GM18868 (cell line): ENCODE measurements around the gene MAP3K5.
"Not testable (repeated sequence)": the region's sequence is repeated elsewhere in the genome, so short reads cannot be mapped to it uniquely, and the experiment has no call there.

Experiments used
- ATAC-seq: cut with Tn5 transposase; IDR thresholded peaks from one replicate; pipeline ENCODE4 v1.9.1; 2021; ENCODE audit warnings: mild to moderate bottlenecking, moderate library complexity; ENCODE audit not compliant: unreplicated experiment

The MAP3K5 gene

GRCh38 chr6:136693090-136693489, 99.2 kb downstream of the MAP3K5 start:
- ATAC-seq: no peak

DNA sequence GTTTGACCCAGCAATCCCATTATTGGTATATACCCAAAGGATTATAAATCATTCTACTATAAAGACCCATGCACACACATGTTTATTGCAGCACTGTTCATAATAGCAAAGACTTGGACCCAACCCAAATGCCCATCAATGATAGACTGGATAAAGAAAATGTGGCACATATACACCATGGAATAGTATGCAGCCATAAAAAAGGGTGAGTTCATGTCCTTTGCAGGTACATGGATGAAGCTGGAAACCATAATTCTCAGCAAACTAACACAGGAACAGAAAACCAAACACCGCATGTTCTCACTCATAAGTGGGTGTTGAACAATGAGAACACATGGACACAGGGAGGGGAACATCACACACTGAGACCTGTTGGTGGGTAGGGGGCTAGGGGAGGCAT, 104.4 kb downstream of the MAP3K5 start:
- ATAC-seq: not testable (repeated sequence)

DNA sequence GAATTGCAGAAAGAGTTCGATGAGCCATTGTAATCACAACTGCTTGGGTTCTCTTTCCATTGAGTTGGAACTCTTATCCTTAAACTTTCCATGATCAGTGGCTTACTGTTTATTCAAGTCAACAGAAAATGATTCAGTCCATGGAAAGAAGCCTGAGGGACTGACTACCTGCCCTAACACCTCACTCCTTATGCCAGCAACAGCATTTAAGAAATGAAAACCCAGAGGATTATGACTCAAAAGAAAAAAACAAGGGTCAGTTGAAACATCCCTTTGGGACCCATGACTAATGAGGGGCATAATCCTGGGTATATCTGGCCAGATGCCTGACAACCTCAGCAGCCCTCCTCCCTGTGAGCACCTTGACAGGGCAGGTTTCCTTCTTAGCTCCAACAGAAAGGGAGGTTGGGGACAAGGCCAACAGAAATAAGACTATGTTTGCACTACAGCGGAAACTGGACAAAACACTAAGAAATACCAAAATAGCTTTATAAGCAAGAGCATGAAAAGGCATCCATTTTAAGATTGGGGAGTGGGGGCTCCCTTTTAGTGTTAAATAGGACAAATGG, 106.7 kb downstream of the MAP3K5 start:
- no peak for ATAC-seq

DNA sequence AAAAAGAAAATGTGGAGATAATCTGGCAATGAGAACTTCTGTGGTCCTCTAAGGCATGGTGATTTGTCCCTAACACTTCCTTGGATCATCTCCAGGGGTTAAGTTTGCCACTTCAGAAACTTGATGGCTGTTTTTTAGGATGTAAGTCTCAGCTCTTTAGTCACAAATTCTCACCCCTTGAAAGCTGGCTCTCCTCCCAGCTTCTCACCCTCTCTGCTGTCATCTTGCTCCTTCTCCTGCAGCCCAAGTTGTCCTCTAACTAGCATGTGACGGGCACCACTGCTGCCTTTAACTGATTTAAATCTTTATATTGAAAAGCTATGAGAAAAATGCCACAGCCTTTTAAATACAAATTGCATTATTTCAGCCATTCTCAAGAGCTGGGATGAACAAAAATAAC, 107.8 kb downstream of the MAP3K5 start:
- ATAC-seq: no peak

GRCh38 chr6:136683209-136683941, 108.9 kb downstream of the MAP3K5 start:
- ATAC-seq: no peak

GRCh38 chr6:136682292-136682691, 110.0 kb downstream of the MAP3K5 start:
- ATAC-seq: no peak

- no peak for ATAC-seq
Observed at GRCh38 chr6:136677822-136678221, 114.5 kb downstream of the MAP3K5 start.

- ATAC-seq: no peak
Observed at GRCh38 chr6:136677344-136677743, 114.9 kb downstream of the MAP3K5 start.

DNA sequence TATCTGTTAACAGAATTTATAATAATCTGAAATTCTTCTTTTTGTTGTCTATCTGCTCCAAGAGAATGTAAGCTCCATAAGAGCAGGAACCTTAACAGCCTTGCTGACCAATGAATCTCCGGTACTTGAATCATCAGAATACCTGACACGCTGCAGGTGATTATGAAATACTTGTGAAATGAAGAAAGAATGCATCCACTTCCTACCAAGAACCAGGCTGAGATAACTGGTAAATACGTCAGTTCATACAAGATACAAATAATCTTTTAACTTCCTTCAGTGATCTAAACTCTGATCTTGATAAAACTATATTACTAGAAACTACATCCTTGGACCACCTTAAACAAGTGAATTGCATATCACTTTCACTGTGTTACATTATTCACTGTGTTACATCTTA, 116.2 kb downstream of the MAP3K5 start:
- ATAC-seq: no peak

- no peak for ATAC-seq
Observed at GRCh38 chr6:136673571-136673970, 118.7 kb downstream of the MAP3K5 start.

DNA sequence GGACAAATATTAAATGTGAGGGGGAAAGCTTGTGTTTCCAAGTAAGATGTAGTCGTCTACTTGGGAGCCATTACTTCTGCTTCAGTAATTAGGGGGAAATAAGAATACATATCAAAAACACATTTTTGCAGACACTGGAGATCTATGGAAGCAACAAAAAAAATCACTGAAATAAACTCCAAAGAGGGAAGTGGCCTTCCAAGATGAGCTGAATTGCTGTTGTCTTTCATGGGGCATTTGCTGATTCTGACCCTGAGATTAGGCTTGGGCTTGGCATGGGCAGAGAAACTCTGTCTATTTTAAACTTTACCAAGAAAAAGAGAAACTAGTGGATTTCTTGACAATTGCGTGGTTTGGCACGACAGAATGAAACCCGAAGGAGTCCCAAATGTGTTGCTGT, 120.1 kb downstream of the MAP3K5 start:
- ATAC-seq: no peak

- no peak for ATAC-seq
Observed at GRCh38 chr6:136669299-136669699, 123.0 kb downstream of the MAP3K5 start.

DNA sequence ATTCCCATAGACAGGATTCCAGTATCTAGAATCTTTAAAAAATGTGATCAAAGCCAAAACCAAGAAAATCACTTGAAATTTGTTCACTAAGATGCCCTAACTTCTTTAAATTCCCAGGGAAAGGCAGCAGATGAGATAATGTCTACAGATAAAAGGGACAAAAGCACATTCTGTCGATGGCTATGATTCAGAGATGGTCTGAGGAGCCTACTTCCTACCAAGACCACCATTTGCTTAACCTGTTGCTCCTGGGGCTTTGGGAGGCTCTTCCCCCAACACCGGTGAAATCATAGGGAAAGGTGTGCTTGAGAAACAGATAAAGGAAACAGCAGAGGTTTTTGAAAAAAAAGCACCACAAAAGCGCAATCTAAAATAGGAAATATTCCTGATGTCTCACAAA, 123.7 kb downstream of the MAP3K5 start:
- ATAC-seq: no peak

DNA sequence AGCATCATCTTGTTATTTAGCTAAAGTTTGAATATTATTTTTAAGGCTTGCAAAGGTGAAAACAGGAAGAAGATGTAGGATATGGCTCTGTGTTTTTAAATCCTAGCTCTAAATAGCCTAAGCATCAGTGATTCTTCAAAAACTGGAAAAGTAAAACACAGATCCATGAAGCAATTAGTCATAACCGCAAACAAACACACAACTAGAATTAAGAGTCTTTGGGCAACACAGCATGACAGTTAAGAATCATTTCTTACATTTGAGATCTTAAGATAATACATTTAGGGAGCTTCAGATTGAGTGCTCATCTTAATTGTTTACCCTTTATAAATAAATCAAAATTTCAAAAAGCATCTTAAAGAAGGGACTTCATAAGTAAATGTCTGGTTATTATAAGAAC, 126.2 kb downstream of the MAP3K5 start:
- ATAC-seq: no peak

GRCh38 chr6:136662347-136663237, 129.7 kb downstream of the MAP3K5 start:
- ATAC-seq: no peak

DNA sequence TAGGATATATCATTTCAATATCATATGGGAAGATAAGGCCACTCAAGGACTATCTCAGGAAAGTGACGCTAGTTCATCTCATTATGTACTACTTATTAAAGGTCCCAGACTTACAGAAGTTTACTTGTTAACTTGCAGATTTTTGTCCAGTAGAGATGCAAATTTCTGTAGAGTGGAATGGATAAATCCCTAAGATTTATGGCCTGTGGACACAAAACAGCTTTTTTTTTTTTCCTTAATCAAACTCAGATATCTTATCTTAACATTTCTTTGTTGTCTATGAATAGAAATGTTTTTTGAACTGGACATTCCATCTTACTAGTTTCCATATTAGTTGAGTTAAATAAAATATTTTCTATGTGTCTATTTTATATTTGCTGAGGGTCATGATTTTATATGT, 131.6 kb downstream of the MAP3K5 start:
- ATAC-seq: no peak

GRCh38 chr6:136659991-136660499, 132.2 kb downstream of the MAP3K5 start:
- no peak for ATAC-seq

GRCh38 chr6:136658711-136659110, 133.6 kb downstream of the MAP3K5 start:
- no peak for ATAC-seq

DNA sequence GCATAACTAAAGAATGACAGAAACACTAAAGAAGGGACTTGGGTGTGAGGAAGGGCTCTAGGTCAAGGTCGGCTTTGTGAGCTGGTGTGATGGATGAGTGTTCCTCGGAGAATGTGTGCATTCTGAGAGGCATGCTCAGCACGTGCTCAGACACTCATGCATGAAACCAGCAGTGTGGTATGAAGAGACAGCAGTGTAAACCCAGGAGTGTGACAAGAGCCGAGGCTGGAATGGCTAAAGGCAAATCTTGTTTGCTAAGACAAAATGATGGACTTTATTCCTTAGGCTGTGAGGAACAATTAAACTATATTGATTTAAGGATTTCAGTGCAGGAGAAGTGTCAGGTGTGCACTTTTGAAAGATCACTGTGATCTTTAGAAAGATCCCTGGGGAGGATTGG, 134.6 kb downstream of the MAP3K5 start:
- ATAC-seq: no peak

DNA sequence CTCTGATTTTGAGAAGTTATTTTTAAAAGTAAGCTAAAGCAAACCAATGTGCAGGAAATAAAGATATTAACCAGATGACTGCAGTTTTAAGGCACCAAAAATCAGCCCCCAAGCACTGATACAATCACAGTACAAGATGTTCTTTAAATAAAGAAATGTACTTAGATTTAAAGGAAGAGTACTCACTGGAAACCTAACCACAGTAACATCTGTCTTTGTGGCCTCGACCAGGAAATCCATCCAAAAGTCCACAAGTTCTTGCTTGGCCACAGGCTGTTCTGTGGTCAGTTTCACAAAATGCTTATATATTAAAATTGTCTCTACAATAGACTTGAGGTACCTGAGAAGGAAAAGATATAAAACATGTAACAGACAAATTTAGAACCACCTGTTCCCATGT, 136.2 kb downstream of the MAP3K5 start:
- ATAC-seq: no peak

DNA sequence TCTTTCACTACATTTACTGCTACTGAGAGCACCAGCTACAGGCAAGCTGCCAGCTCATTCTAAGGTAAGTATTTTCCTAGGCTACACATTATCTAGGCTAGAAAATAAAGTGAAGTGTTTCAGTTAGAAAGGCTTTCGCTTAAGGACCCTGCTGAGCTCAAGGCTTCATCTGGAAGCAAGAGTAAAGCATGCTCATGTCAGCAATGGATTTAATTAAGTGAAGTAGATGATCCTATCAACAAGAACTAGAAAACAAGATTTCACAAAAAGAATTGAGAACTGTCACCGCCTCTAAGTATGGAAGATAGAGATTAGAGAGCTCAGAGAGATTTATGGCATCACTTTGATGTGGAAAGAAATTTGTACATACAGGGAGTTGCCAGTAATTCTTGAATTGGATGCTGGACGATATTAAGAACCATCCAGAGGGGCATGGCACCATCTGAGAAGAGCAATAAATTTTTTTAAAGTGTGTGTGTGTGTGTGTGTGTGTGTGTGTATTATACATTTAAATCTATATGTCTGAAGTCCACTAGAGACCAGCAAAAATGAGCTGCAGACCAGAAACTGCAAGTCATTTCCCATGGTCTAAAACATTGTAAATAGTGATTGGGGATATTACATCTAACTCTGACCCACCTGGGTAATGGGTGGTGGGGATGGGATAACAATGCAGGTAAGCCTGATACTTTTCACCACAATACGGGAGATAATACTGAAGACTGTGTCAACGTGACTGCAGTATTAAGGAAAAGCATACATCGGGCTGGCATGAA, 136.8 kb downstream of the MAP3K5 start:
- no peak for ATAC-seq
